Caco-2 (cell line): Measurements from ENCODE around the gene TMEM132D. TPM values are rescaled to one million over a fixed set of nuclear protein-coding genes. Genes with fewer than 3 reads are reported as not detected.

Source experiments
- BruUV-seq: library from RNA; stranded (reverse); fragments of 400-500 nt; replicated peaks from 2 replicates; lab custom pipeline; 2021; lab: Mats Ljungman, UMichigan
- CTCF ChIA-PET: fragments of 300-600 bp; sonication (Branson Sonifier 250); formaldehyde crosslinking; loops from one replicate; lab custom pipeline; 2022; ENCODE audit warnings: antibody characterized with exemption; lab: Charles Lee
- POLR2A ChIA-PET: fragments of 300-600 bp; sonication (Branson Sonifier 250); formaldehyde crosslinking; loops from one replicate; lab custom pipeline; 2022; ENCODE audit warnings: antibody characterized with exemption; lab: Charles Lee
- DNase-seq, 2 experiments: peaks; one replicate each; pipeline versions ENCODE4 v3.0.0 to v3.0.0-alpha.2; 2020 to 2022
- H3K27me3 ChIP-seq: replicated peaks from 2 replicates; pipeline ENCODE4 v1.6.0; 2011; ENCODE audit warnings: low read length; ENCODE audit not compliant: control insufficient read depth, insufficient read depth
- H3K36me3 ChIP-seq: 2 replicates; pipeline ENCODE4 v1.5.1; 2011; ENCODE audit warnings: low read length; ENCODE audit not compliant: control insufficient read depth, insufficient read depth
- H3K4me1 ChIP-seq: fragments of 250-450 bp; sonication (Bioruptor Pico); 2 replicates; pipeline ENCODE4 v1.5.1; 2020; ENCODE audit warnings: mild to moderate bottlenecking
- H3K4me3 ChIP-seq: 2 replicates; pipeline ENCODE4 v1.5.1; 2011; ENCODE audit warnings: low read depth, mild to moderate bottlenecking, control low read depth, low read length
- H3K9me3 ChIP-seq: fragments of 250-450 bp; sonication (Bioruptor Pico); 2 replicates; pipeline ENCODE4 v1.5.1; 2020; ENCODE audit warnings: mild to moderate bottlenecking, moderate library complexity
- H3K27ac Mint-ChIP-seq: one replicate; pipeline ENCODE4 v1.8.0; 2022; ENCODE audit warnings: mixed read lengths; ENCODE audit not compliant: unreplicated experiment
- H3K27me3 Mint-ChIP-seq: one replicate; pipeline ENCODE4 v1.8.0; 2022; ENCODE audit warnings: mixed read lengths; ENCODE audit not compliant: insufficient read depth, unreplicated experiment
- H3K36me3 Mint-ChIP-seq: one replicate; pipeline ENCODE4 v1.8.0; 2022; ENCODE audit warnings: mild to moderate bottlenecking, mixed read lengths; ENCODE audit not compliant: insufficient read depth, unreplicated experiment
- H3K4me1 Mint-ChIP-seq: one replicate; pipeline ENCODE4 v1.8.0; 2022; ENCODE audit warnings: low read depth, mixed read lengths; ENCODE audit not compliant: unreplicated experiment
- H3K4me3 Mint-ChIP-seq: one replicate; pipeline ENCODE4 v1.8.0; 2022; ENCODE audit warnings: mild to moderate bottlenecking, moderate library complexity, mixed read lengths; ENCODE audit not compliant: unreplicated experiment
- H3K9me3 Mint-ChIP-seq: one replicate; pipeline ENCODE4 v1.8.0; 2022; ENCODE audit warnings: mixed read lengths; ENCODE audit not compliant: unreplicated experiment
- CTCF ChIP-seq, 2 experiments: fragments of 200-600 bp in 1 of 2; IDR thresholded peaks; 1 replicate in 1 of 2; 2 replicates in 1 of 2; pipeline versions ENCODE4 v1.5.1 to v1.8.0; 2011 to 2022; ENCODE audit warnings: antibody characterized with exemption in 1 of 2, control low read depth in 1 of 2, inconsistent platforms in 1 of 2, low read depth in 1 of 2, low read length in 1 of 2, mild to moderate bottlenecking in 1 of 2, moderate library complexity in 1 of 2; ENCODE audit not compliant: insufficient read depth in 1 of 2, severe bottlenecking in 1 of 2, unreplicated experiment in 1 of 2
- intact Hi-C: fragments of 100-400 bp; cut with micrococcal nuclease; formaldehyde crosslinking; loops from one replicate; pipeline ENCODE4 v1.10.0; 2022; ENCODE audit not compliant: unreplicated experiment
- total RNA-seq: library from RNA; stranded (reverse); gene quantifications from 2 replicates; pipeline ENCODE4 v1.2.3, GENCODE V29; 2022

The TMEM132D gene
- total RNA-seq, 1 experiment from 2014 or later, result not detected

GRCh38 chr12:129564768-129565167 is 339.1 kb downstream of the TMEM132D start:
- CTCF ChIA-PET, result interaction anchor here (0.5 kb wide), 1 partner anchor 530 kb away, joined by 4 read pairs; no protein-coding TSS in a partner anchor
- Mint-ChIP-seq H3K27me3 (no peaks in the 10 kb centered on the region), H3K27ac (no peak overlapping the region), H3K4me1 (no peaks in the 10 kb centered on the region), H3K4me3 (no peak overlapping the region), H3K36me3 (no peaks in the 10 kb centered on the region), H3K9me3 (no peaks in the 10 kb centered on the region)
- Histone ChIP-seq H3K27me3 (no peaks in the 10 kb centered on the region), H3K9me3 (no peaks in the 10 kb centered on the region), H3K36me3 (no peaks in the 10 kb centered on the region), H3K4me3 (no peak overlapping the region), H3K4me1 (no peaks in the 10 kb centered on the region)
- intact Hi-C loops, result no loop called here
- POLR2A ChIA-PET, result no interaction called here
- no peak for TF ChIP-seq CTCF (IDR thresholded peaks at IDR 0.05; ENCODE audit: insufficient read depth in 1 of 2, low read depth in 1 of 2, low read length in 1 of 2, severe bottlenecking in 1 of 2, unreplicated experiment in 1 of 2)
- no peak for DNase-seq
- no TSS peak for BruUV-seq

- no peaks in the 10 kb centered on the region for H3K4me1 ChIP-seq
- Mint-ChIP-seq H3K27me3 (no peaks in the 10 kb centered on the region), H3K4me1 (no peaks in the 10 kb centered on the region), H3K4me3 (no peak overlapping the region), H3K9me3 (no peaks in the 10 kb centered on the region), H3K27ac (no peak overlapping the region), H3K36me3 (no peaks in the 10 kb centered on the region)
- POLR2A ChIA-PET, result no interaction called here
- intact Hi-C loops, result no loop called here
- no peaks in the 10 kb centered on the region for H3K27me3 ChIP-seq
- no peak for TF ChIP-seq CTCF (IDR thresholded peaks at IDR 0.05; ENCODE audit: insufficient read depth in 1 of 2, low read depth in 1 of 2, low read length in 1 of 2, severe bottlenecking in 1 of 2, unreplicated experiment in 1 of 2)
- CTCF ChIA-PET, result no interaction called here
- BruUV-seq, result no TSS peak
- no peak for DNase-seq
- no peak overlapping the region for H3K4me3 ChIP-seq
- H3K9me3 ChIP-seq, result no peaks in the 10 kb centered on the region
- no peaks in the 10 kb centered on the region for H3K36me3 ChIP-seq
Measured at GRCh38 chr12:129563266-129563665, 340.6 kb downstream of the TMEM132D start.

GRCh38 chr12:129561304-129561703 is 342.5 kb downstream of the TMEM132D start:
- Histone ChIP-seq H3K4me1 (no peaks in the 10 kb centered on the region), H3K36me3 (no peaks in the 10 kb centered on the region), H3K4me3 (no peak overlapping the region), H3K9me3 (no peaks in the 10 kb centered on the region), H3K27me3 (no peaks in the 10 kb centered on the region)
- TF ChIP-seq CTCF (IDR thresholded peaks at IDR 0.05; ENCODE audit: insufficient read depth in 1 of 2, low read depth in 1 of 2, low read length in 1 of 2, severe bottlenecking in 1 of 2, unreplicated experiment in 1 of 2), result no peak
- no TSS peak for BruUV-seq
- no peak for DNase-seq
- no peaks in the 10 kb centered on the region for H3K4me1 Mint-ChIP-seq
- H3K36me3 Mint-ChIP-seq, result no peaks in the 10 kb centered on the region
- H3K27ac Mint-ChIP-seq, result no peak overlapping the region
- POLR2A ChIA-PET, result no interaction called here
- intact Hi-C loops, result no loop called here
- H3K27me3 Mint-ChIP-seq, result no peaks in the 10 kb centered on the region
- no peaks in the 10 kb centered on the region for H3K9me3 Mint-ChIP-seq
- CTCF ChIA-PET, result no interaction called here
- H3K4me3 Mint-ChIP-seq, result no peak overlapping the region
